ENCODE data around the gene MTHFD1.
A peak's percentile ranks its signal among the peaks of the same experiment; 100 is the strongest.

MTHFD1 gene

GRCh38 chr14:64454671-64455070 is 66.5 kb downstream of the MTHFD1 start:
- DNase-seq, result no peak

- DNase-seq, result no peak
Observed at GRCh38 chr14:64459405-64460136, 71.4 kb downstream of the MTHFD1 start.

- DNase-seq, result no peak
Observed at GRCh38 chr14:64461221-64461620, 73.1 kb downstream of the MTHFD1 start.

DNA sequence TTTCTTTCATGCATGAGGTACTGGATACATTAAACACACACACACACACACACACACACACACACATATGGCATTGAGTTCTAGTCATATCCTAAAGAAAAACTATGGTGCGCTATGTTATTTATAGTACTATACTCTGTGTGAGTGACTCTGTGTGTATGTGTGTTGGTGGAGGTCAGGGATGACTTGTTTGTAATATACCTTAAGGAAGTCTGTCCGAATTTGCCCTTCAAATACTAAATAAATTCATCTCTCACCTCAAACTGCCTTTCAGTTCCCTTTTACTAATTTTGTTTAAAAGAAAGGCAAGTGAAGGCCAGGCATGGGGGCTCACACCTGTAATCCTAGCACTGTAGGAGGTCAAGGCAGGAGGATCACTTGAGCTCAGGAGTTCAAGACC is 75.0 kb downstream of the MTHFD1 start:
- DNase-seq, result peak; percentile 25

- DNase-seq, result no peak
Observed at GRCh38 chr14:64463873-64464272, 75.7 kb downstream of the MTHFD1 start.

GRCh38 chr14:64464651-64465050 is 76.5 kb downstream of the MTHFD1 start:
- DNase-seq, result peak; percentile 49

- DNase-seq, result peak; percentile 65
Observed at GRCh38 chr14:64465191-64465822, 77.2 kb downstream of the MTHFD1 start, which contains the start of gene AKAP5. Gene AKAP5, plus strand, starts transcription at chr14:64465499. Its CDS starts 2,896 bp downstream, at chr14:64468395.

- DNase-seq, result peak; percentile 25
Observed at GRCh38 chr14:64465831-64466554, 77.8 kb downstream of the MTHFD1 start.

DNA sequence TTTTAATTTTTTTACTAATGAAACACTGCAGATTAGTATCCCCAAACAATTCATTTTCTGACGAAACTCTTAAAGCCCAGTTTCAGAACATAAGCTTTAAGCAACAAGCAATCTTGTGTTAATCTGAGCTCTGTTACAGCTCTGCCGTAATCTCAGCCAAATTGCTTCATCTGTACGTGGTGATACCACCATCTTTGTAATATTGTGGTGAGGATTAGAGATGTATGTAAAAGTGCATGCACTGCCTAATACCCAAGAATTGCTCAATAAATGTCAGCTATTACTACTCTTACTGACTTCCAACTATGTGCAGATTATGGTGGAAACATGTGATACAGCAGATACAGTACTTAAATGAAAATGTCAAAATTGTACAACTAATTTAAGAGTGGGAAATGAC is 78.9 kb downstream of the MTHFD1 start:
- no peak for DNase-seq

- DNase-seq, result no peak
Observed at GRCh38 chr14:64467566-64467965, 79.4 kb downstream of the MTHFD1 start.

DNA sequence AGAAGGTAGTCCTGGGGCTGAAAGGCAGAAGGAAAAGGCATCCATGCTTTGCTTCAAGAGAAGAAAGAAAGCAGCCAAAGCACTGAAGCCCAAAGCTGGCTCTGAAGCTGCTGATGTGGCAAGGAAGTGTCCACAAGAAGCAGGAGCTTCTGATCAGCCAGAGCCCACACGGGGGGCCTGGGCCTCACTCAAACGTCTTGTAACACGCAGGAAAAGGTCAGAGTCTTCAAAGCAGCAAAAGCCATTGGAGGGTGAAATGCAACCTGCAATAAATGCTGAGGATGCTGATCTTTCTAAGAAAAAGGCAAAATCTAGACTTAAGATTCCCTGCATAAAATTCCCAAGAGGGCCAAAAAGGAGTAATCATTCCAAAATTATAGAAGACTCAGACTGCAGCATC is 80.3 kb downstream of the MTHFD1 start:
- DNase-seq, result no peak

- DNase-seq, result no peak
Observed at GRCh38 chr14:64474041-64474440, 85.9 kb downstream of the MTHFD1 start.

GRCh38 chr14:64474698-64475097 is 86.5 kb downstream of the MTHFD1 start:
- DNase-seq, result no peak

DNA sequence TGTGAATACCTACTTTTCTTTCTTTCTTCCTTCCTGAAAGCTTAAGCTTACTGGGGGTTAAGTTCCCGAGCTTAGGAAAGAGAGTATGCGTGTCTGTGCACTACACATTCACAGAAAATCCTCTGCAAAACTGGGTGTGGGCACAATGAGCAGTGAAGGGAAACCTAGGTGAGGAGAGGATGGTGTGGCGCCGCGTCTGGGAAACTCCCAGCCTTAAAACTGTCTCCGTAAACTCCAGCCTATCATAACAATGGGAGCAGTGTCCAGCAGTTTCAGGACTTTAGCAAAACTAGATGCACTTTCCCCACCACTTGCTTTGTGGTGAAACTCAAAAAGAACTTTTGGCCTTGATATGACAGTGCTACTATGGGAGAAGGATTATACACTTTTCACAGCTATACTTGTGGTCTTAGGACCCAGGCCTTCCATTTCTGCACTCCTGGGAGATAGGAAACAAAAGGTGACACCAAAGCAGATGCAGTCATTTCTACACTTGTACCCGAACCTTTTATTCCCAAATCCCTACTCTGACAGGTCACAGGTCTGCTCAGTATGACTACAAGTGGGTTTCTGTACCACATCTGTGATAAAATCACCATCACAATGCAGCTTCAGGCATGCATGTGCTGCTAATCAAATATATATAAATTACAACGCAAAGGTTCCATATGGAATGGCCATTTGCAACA is 87.6 kb downstream of the MTHFD1 start:
- no peak for DNase-seq

DNA sequence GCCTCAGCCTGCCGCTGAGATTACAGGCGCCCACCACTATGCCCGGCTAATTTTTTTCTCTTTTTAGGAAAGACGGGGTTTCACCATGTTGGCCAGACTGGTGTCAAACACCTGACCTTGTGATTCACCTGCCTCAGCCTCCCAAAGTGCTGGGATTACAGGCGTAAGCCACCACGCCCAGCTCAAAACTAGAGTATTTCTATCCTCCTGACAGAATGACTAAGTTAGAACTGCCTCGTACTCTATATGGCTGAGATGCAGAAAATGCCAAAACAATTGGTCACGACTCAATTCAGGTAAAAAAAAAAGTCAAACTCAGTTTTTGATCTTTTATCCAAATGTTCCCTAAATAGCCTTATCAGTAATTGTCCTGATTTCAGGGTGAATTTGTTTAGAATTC is 88.3 kb downstream of the MTHFD1 start:
- DNase-seq, result no peak

DNA sequence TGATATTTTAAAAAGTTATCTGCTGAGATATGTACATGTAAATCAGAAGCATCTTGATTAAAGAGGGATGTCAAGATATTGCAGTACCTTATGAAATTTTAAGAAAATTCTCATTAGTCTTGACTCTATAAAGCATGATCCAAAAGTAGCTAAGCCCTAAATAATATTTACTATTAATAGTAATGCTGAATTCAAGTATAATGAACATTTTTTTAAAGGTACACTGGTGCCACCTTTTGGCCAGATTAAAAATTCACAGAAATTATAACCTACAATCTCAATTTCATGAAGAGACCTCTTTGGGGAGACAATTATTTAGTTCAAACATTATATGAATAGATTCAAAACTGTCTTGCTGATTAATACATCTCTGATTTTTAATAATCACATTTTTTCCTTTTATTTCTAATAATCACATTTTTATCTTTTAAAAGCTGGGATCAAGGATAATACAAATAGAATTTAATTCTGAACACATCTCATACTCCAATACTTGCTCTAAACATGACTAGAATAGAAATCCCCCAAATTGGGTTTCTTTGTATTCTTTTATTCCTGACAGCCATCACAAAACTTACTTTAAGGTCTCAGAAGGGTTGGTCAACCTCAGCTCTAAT is 90.6 kb downstream of the MTHFD1 start:
- DNase-seq, result peak; percentile 39

GRCh38 chr14:64488590-64489099 is 100.5 kb downstream of the MTHFD1 start:
- no peak for DNase-seq

DNA sequence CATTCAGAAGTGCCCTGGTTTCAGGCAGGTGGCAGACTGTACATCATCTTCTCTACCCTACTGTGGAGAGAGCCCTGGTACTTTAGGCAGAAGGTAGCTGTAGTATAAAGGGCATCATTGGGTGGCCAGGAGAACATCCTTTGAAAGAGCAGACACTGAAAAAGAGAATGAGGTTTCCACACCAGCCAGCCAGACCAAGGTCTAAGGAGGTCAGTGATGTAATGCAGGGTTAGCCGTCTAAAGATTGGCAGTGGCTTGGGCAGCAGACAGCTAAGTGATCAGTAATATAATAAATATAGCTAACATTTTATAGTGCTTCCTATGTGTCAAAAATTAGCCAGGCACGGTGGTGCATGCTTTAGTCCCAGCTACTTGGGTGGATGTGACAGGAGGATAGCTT is 103.5 kb downstream of the MTHFD1 start:
- no peak for DNase-seq

- DNase-seq, result no peak
Observed at GRCh38 chr14:64493455-64493854, 105.3 kb downstream of the MTHFD1 start.

GRCh38 chr14:64495252-64495651 is 107.1 kb downstream of the MTHFD1 start:
- no peak for DNase-seq

GRCh38 chr14:64496764-64497163 is 108.6 kb downstream of the MTHFD1 start:
- no peak for DNase-seq

DNA sequence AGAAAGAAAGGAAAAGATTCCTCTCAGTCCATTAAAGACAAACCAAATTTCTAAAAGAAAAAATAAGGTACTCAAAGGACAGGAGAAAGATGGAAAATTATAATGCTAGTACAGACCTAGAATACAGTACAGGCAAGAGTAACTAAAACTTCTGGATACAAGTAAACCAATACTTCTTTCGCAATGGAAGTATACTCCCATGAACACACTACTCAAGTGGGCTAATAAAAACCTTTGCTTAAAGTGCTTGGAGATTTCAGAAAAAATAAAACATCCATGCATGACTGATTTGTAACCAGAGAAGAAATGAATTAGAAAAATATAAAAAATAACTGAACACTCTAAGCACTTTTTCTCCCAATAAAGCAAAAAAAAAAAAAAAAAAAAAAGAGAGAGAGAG is 111.9 kb downstream of the MTHFD1 start:
- DNase-seq, result no peak

Measured in DMS53 (cell line).